GM23338 (cell line): ENCODE data around the gene PTPRA. TPM values are rescaled to one million over a fixed set of nuclear protein-coding genes. Genes with fewer than 3 reads are reported as not detected.

Experiments
- ATAC-seq: fragments of 200-7000 bp; cut with Tn5 transposase; 3 replicates; pipeline ENCODE4 v1.9.1; 2020
- DNase-seq: peaks from one replicate; pipeline ENCODE4 v3.0.0-alpha.2; 2015; ENCODE audit warnings: low spot score
- H2AFZ ChIP-seq: fragments of 200-600 bp; sonication (generic); 2 replicates; pipeline ENCODE4 v1.8.0; 2016; ENCODE audit warnings: antibody characterized with exemption, mild to moderate bottlenecking, moderate library complexity
- H3F3A ChIP-seq: fragments of 200-600 bp; sonication (generic); replicated peaks from 2 replicates; pipeline ENCODE4 v1.8.0; 2017; ENCODE audit warnings: antibody characterized with exemption, mixed run types, low read depth
- H3K27ac ChIP-seq: fragments of 200-600 bp; sonication (generic); 2 replicates; pipeline ENCODE4 v1.6.1; 2016; ENCODE audit warnings: low read depth
- H3K27me3 ChIP-seq: fragments of 200-600 bp; sonication (generic); 2 replicates; pipeline ENCODE4 v1.8.0; 2016; ENCODE audit warnings: mild to moderate bottlenecking, mixed run types, moderate library complexity; ENCODE audit not compliant: insufficient read depth
- H3K36me3 ChIP-seq: fragments of 200-600 bp; sonication (generic); 2 replicates; pipeline ENCODE4 v1.8.0; 2016; ENCODE audit warnings: mild to moderate bottlenecking; ENCODE audit not compliant: insufficient read depth
- H3K4me1 ChIP-seq: fragments of 200-600 bp; sonication (generic); 2 replicates; pipeline ENCODE4 v1.8.0; 2016; ENCODE audit warnings: mild to moderate bottlenecking, moderate library complexity; ENCODE audit not compliant: insufficient read depth
- H3K4me2 ChIP-seq: fragments of 200-600 bp; sonication (generic); 2 replicates; pipeline ENCODE4 v1.7.1; 2017; ENCODE audit warnings: mixed run types
- H3K4me3 ChIP-seq: fragments of 200-600 bp; sonication (generic); 2 replicates; pipeline ENCODE4 v1.6.1; 2016; ENCODE audit warnings: mixed run types
- H3K79me2 ChIP-seq: fragments of 200-600 bp; sonication (generic); replicated peaks from 2 replicates; pipeline ENCODE4 v1.8.0; 2017; ENCODE audit warnings: mild to moderate bottlenecking; ENCODE audit not compliant: insufficient read depth
- H3K9me2 ChIP-seq: fragments of 200-600 bp; sonication (generic); 2 replicates; pipeline ENCODE4 v1.8.0; 2017; ENCODE audit not compliant: insufficient read depth
- H4K20me1 ChIP-seq: fragments of 200-600 bp; sonication (generic); replicated peaks from 2 replicates; pipeline ENCODE4 v1.8.0; 2017; ENCODE audit warnings: mild to moderate bottlenecking; ENCODE audit not compliant: insufficient read depth
- H3K27ac Mint-ChIP-seq: 2 replicates; pipeline ENCODE4 v1.8.0; 2020; ENCODE audit warnings: inconsistent platforms, mild to moderate bottlenecking, moderate library complexity, mixed read lengths
- H3K27me3 Mint-ChIP-seq: 3 replicates; pipeline ENCODE4 v1.8.0; 2022; ENCODE audit warnings: low read depth, mild to moderate bottlenecking, moderate library complexity, mixed read lengths, inconsistent platforms; ENCODE audit not compliant: insufficient read depth, poor library complexity
- H3K36me3 Mint-ChIP-seq: 3 replicates; pipeline ENCODE4 v1.8.0; 2021; ENCODE audit warnings: low read depth, mild to moderate bottlenecking, inconsistent platforms, moderate library complexity, mixed read lengths
- H3K4me1 Mint-ChIP-seq: 3 replicates; pipeline ENCODE4 v1.8.0; 2020; ENCODE audit warnings: mild to moderate bottlenecking, inconsistent platforms, mixed read lengths
- H3K4me3 Mint-ChIP-seq: 3 replicates; pipeline ENCODE4 v1.8.0; 2021; ENCODE audit warnings: moderate library complexity, mild to moderate bottlenecking, inconsistent platforms, mixed read lengths
- H3K9me3 Mint-ChIP-seq: 3 replicates; pipeline ENCODE4 v1.8.0; 2020; ENCODE audit warnings: moderate library complexity, mild to moderate bottlenecking, inconsistent platforms, mixed read lengths
- CREB1 ChIP-seq: fragments of 250-450 bp; sonication (Bioruptor Pico); IDR thresholded peaks from 2 replicates; pipeline ENCODE4 v1.5.0; 2020; ENCODE audit warnings: low read depth, mild to moderate bottlenecking, moderate library complexity
- JUNB ChIP-seq: IDR thresholded peaks from one replicate; pipeline ENCODE4 v1.6.1; 2016; ENCODE audit warnings: antibody characterized with exemption; ENCODE audit not compliant: unreplicated experiment
- NANOG ChIP-seq: IDR thresholded peaks from 2 replicates; pipeline ENCODE4 v1.6.1; 2016; ENCODE audit warnings: antibody characterized with exemption, borderline replicate concordance
- POLR2AphosphoS5 ChIP-seq: IDR thresholded peaks from 2 replicates; pipeline ENCODE4 v1.6.1; 2016; ENCODE audit warnings: antibody characterized with exemption, low read depth
- REST ChIP-seq: IDR thresholded peaks from one replicate; pipeline ENCODE4 v1.6.1; 2018; ENCODE audit warnings: antibody characterized with exemption; ENCODE audit not compliant: unreplicated experiment
- STAT1 ChIP-seq: IDR thresholded peaks from one replicate; pipeline ENCODE4 v1.6.1; 2016; ENCODE audit warnings: antibody characterized with exemption; ENCODE audit not compliant: unreplicated experiment
- ZNF114 ChIP-seq: fragments of 250-450 bp; sonication (Bioruptor Pico); IDR thresholded peaks from 2 replicates; pipeline ENCODE4 v1.5.0; 2020; ENCODE audit warnings: mild to moderate bottlenecking, moderate library complexity
- ZNF331 ChIP-seq: fragments of 250-450 bp; sonication (Bioruptor Pico); IDR thresholded peaks from 2 replicates; pipeline ENCODE4 v1.5.0; 2020; ENCODE audit warnings: low read depth, mild to moderate bottlenecking, moderate library complexity
- ZNF462 ChIP-seq: fragments of 250-450 bp; sonication (Bioruptor Pico); IDR thresholded peaks from 2 replicates; pipeline ENCODE4 v1.5.0; 2020; ENCODE audit warnings: mild to moderate bottlenecking, moderate library complexity
- polyA plus RNA-seq: library from polyadenylated mRNA; unstranded; fragments of >200 nt; fragmentation: Nextera tagmentation; extraction: Ambion mirVana; gene quantifications from 2 replicates; pipeline ENCODE4 v1.2.1, GENCODE V29; 2016
- total RNA-seq: library from RNA; depleted of rRNA; stranded (reverse); fragments of >200 nt; shearing (Covaris generic); gene quantifications from 2 replicates; pipeline ENCODE4 v1.2.3, GENCODE V29; 2014
- TF ChIP-seq, protein P1 (sequence below): IDR thresholded peaks from 2 replicates; pipeline ENCODE4 v1.6.1; 2016; ENCODE audit warnings: antibody characterized with exemption

Gene PTPRA
- total and polyA plus RNA-seq, 2 experiments from 2014 or later = 37.8 to 39.3 TPM

- DNase-seq = peak; percentile 14
- no peak for ATAC-seq
- peaks cover 13% of the 10 kb centered on the region for H3K4me1 Mint-ChIP-seq
- no peaks in the 10 kb centered on the region; the same call in 1 of the 2 replicates for H3K79me2 ChIP-seq
- 0 out of 2 replicates have a peak, but pooled peaks cover 9% of the 10 kb centered on the region for H4K20me1 ChIP-seq
- no peaks in the 10 kb centered on the region for H3K9me2 ChIP-seq
- TF ChIP-seq ZNF114 (CRISPR knock-in tag) = no peak
- no peak for TF ChIP-seq ZNF331
- TF ChIP-seq JUNB = no peak
- TF ChIP-seq, protein P1, sequence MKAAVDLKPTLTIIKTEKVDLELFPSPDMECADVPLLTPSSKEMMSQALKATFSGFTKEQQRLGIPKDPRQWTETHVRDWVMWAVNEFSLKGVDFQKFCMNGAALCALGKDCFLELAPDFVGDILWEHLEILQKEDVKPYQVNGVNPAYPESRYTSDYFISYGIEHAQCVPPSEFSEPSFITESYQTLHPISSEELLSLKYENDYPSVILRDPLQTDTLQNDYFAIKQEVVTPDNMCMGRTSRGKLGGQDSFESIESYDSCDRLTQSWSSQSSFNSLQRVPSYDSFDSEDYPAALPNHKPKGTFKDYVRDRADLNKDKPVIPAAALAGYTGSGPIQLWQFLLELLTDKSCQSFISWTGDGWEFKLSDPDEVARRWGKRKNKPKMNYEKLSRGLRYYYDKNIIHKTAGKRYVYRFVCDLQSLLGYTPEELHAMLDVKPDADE = no peak
- TF ChIP-seq POLR2AphosphoS5 = no peak
- TF ChIP-seq CREB1 (CRISPR knock-in tag) = no peak
- H3K36me3 ChIP-seq = no peaks in the 10 kb centered on the region
- no peak overlapping the region for H2AFZ ChIP-seq
- no peak overlapping the region for H3K27ac Mint-ChIP-seq
- no peak overlapping the region for H3K4me3 Mint-ChIP-seq
- H3K4me2 ChIP-seq = no peak overlapping the region
- no peaks in the 10 kb centered on the region for H3F3A ChIP-seq
- H3K36me3 Mint-ChIP-seq = peaks cover 6% of the 10 kb centered on the region; the same call in 2 of the 3 replicates
- no peaks in the 10 kb centered on the region for H3K27me3 Mint-ChIP-seq
- no peak overlapping the region for H3K4me3 ChIP-seq
- H3K4me1 ChIP-seq = no peaks in the 10 kb centered on the region
- no peak overlapping the region for H3K27ac ChIP-seq
- no peaks in the 10 kb centered on the region for H3K27me3 ChIP-seq
- H3K9me3 Mint-ChIP-seq = no peaks in the 10 kb centered on the region
Measured at GRCh38 chr20:2973574-2973973, 100.3 kb downstream of the PTPRA start.

DNA sequence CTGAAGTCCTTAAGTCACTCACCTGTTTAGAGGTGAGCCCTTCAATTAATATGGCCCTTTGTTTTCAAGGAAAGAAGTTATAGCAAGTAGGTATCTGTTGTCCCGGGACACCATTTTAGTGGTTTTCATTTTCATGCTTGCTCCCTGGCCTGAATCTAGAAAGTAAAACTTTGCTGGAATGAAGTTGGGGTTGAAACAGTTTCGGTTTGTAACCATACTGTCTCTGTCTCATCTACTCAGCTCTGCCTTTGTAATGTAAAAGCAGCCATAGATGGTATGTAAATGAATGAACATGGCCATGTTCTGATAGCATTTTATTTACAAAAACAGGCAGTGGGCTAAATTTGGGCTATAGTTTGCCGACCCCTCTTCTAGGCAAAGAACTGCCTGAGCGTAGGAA is 105.2 kb downstream of the PTPRA start:
- Histone ChIP-seq H3K9me2 (no peaks in the 10 kb centered on the region), H3K27me3 (no peaks in the 10 kb centered on the region), H4K20me1 (peaks cover 16% of the 10 kb centered on the region), H3K79me2 (peaks cover 6% of the 10 kb centered on the region), H3K4me3 (no peak overlapping the region), H3K27ac (no peak overlapping the region), H3K4me1 (no peaks in the 10 kb centered on the region), H3K4me2 (no peak overlapping the region), H3K36me3 (no peaks in the 10 kb centered on the region), H2AFZ (no peak overlapping the region), H3F3A (no peaks in the 10 kb centered on the region)
- DNase-seq (no peak), ATAC-seq (no peak)
- H3K36me3 Mint-ChIP-seq = peaks cover 1% of the 10 kb centered on the region; the same call in 1 of the 3 replicates
- H3K9me3 Mint-ChIP-seq = no peaks in the 10 kb centered on the region
- no peaks in the 10 kb centered on the region for H3K27me3 Mint-ChIP-seq
- H3K27ac Mint-ChIP-seq = no peak overlapping the region
- H3K4me1 Mint-ChIP-seq = peaks cover 9% of the 10 kb centered on the region
- H3K4me3 Mint-ChIP-seq = no peak overlapping the region
- TF ChIP-seq ZNF462 (CRISPR knock-in tag) = no peak
- TF ChIP-seq REST = no peak
- TF ChIP-seq, protein P1 = no peak
- TF ChIP-seq POLR2AphosphoS5 = no peak
- no peak for TF ChIP-seq ZNF331
- no peak for TF ChIP-seq JUNB
- TF ChIP-seq STAT1 = no peak
- TF ChIP-seq NANOG = no peak
